Raji (cell line): ENCODE measurements around the gene TACC2.

Source experiments
- POLR2A ChIP-seq: IDR thresholded peaks from 2 replicates; pipeline ENCODE4 v1.6.1; 2011; ENCODE audit warnings: low read depth, low read length, control low read depth; ENCODE audit not compliant: insufficient read depth

The TACC2 gene

DNA sequence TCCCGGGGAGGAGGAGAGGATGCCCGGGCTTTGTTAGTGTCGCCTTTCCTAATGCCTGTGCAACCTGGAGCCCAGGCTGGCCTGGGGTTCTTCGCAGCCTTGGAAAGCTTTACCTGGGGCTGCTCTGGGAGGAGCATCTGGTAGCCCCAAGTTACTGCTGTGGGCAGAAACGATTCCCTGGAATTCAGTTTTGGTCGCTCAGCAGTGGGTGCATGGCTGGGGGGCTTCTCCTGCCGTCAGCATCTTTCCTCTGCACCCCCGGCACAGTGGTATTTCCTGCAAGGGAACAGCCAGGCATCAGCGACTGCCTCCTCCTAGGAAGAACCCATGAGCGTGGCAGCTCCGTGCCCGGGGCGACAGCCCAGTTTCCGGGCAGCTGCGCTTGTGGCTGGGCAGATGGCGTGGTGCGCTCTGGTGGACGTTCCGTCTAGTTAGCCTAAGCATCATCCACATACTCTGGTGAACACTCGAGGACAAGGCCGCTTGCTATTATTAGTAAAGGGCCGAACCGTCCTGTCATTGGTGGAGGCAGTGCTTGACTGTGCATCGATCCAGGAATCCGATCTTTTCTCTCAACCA lies 175.1 kb downstream of the TACC2 start:
- no peak for TF ChIP-seq POLR2A

DNA sequence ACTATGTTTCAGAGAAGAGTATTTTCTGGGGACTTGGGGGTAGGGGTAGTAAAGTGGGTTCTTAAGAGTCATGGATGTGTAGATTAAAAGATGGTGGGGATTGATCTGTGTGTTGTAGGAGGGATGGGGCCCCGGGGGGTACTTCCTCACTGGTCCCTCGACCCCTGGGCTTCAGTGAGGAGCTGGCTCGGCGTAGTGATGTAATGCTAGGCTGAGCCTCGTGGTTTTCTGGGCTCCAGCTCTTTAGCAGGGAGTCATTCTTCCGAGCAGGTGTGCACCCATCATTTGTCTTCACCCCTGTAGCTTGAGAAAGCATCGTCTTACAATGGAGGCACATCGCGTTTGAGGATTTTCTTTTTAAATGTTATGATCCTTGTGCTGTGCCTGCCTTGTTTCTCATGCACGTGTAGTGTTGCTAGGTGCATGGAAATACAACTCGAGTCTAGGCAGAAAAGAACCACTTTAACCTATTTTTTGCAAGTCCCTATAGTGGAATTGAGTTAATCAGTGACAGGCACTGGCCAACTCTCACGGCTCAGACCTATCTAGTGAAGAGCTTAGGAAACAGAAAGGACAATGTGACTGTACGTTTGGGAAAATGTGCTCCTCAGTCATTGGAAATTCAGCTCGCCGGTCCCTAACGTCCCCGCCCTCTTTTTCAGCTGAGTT lies 176.0 kb downstream of the TACC2 start:
- no peak for TF ChIP-seq POLR2A

DNA sequence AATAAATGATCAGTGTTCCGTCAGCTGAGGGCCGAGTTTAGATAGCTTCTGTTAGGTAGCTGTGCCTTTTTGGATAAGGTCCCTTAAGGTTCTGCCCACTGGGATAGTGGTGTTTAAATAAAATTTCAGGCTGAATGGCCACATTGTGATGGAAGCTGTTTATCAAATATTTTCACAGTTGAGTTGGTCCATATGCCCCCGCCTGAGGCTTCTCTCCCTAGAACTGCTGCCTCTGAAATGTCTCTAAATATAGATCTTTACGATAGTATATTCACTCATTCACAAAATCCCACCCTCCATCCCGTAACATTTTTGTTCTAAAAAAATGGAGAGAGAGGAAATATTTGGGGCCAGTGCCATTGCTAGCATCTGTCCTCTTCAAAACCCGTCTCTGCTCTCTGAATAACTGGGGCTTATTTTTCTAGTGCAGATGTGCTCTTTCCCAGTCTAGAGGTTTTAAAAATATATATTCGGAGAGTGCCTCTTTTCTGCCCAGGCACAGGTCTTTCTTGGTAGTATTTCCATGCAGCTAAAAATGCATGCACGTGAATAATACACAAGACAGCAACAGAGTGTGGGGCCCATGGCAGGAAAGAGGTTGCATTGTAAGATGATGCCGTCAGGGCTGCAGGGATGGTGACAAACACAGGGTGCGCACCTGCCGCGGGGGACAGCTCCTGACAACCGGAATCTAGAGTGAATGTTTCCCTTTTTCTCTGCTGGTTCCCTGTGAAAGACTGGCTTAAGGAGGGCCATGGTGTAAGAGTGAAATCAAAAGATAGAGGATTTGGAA lies 176.7 kb downstream of the TACC2 start:
- TF ChIP-seq POLR2A, result no peak

DNA sequence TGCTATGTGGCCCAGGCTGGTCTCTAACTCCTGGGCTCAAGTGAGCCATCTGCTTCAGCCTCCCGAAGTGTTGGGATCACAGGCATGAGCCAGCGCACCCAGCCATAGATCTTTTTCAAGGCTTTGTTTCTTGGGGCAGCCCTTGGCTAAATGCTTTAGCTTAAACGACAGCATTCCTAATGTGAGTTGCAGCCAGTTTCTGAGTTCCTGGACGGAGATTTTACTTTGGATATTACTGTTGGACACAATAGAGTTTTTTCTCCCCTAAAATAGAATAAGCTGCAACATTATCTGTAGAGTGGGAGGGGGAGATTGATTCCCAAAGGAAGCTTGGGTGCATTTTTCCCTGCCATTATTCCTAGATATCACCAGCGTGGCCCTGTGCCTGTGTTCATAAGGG lies 179.1 kb downstream of the TACC2 start:
- TF ChIP-seq POLR2A, result no peak

DNA sequence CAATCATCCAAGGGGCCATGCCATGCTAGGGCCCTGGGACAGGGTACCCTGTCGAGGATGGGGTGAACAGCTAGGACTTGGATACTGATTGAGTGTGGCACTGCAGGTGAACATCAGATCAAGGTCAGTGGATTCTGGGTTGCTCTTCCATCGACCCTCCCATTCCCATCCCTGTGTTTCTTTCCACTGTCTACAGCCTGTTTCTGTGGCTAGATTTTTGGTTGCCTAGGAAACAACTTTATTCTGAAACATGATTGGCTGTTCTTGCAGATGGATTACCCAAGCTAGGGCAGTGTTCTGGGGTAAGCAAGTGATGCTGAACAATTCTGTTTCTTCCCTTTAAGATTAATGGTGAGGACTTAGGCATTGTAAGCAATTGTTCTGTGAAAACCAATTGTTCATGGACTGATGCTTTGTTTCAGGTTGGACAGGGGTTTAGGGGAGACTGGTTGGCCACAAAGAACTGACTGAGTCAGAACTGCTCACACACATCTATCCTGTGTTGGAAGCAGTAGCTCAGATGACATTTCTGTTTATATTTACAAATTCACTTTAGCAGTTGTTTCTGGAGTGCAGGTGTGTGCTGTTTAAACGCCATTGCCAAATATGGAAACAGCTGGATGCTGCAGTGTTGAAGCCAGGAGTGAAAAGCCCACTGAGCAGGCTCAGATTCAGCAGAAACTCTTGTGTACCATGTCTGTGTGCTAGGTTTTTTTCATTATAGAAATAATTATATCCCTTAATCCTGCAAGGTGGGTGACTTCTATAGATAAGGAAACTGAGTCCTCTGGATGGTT lies 179.8 kb downstream of the TACC2 start:
- TF ChIP-seq POLR2A, result no peak

DNA sequence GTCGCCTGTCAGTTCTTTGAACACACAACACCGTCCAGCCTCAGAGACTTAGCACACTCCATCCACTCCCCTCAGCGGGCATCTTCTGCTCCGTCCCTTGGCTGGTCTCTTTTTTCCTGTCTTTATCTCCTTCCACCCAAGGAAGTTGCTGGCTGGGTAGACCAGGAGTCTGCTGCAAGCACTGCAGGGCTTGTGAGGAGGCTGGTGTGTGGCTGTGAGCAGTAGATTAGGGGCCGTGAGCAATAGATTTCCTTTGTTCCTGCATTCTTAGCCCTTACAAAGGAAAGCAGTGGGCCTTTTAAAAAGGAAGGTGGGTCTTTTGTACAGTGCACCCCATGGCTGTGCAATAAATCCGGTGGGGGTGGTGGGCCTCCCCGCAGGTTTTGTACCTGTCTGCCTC lies 181.8 kb downstream of the TACC2 start:
- no peak for TF ChIP-seq POLR2A

DNA sequence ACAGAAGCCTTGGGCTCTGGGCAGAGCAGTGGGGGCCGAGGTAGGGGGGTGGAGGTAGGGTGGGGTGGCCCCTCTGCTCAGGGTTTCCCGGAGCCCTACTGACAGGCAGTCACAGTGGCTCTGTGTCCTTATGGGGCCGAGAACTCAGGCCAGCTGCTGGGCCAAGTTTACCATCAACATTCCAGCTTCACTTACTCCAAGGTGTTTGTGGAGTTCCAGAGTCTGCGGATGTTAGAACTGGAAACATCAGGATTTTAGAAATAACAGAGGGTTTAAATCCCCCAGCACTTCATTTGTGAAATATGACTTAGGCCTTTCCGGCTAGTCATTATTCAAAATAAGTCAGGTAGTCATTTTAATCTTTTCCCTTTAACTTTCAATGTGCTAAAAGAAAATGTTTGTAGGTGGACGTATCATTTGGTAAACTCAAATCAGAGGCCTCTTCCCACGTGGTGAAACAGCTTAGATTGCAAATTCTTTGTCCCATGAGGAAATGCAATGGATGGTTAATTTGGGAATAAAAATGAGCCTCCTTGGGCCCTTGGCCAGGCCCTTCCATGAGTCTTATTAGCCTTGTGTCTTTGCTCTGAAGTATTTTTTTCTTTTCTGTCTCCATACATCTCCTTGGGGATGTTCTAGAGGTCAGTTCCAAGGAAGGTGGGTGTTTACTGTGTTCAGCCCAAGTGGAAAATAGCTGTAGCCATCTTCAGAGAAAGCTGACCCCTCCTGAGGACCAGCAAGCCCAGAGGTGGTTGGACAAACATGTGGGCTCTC lies 182.5 kb downstream of the TACC2 start:
- no peak for TF ChIP-seq POLR2A

DNA sequence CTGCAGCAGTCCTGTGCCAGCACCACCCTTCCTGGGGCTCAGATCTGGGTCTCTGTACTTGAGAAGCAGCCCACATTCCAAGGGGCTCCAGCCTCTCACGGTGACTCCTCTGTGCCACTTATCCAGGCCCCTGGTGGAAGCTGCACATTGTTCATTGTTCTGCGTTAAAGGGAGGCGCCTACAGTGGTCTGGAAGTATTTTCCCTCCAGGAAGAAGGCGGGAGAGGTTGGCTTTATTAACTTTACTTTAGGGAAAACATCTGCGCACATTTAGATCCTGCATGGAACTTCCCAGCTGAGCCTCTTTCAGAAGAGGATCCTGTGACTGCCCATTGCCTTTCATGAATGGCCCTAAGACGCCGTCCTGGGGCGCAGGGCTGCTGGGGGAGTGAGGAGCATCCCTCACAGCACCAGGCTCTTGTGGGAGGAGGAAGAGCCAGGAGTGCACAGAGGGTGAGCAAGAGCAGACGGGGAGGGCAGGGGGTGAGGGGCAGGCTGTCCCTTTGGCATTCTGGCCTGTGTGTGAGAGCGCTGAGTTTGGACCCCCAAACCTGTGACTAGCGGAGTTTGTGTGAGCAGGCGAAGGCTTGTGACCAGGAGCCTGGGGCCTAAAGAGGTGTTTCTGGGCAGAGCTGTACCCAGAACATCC lies 183.5 kb downstream of the TACC2 start:
- TF ChIP-seq POLR2A, result no peak

DNA sequence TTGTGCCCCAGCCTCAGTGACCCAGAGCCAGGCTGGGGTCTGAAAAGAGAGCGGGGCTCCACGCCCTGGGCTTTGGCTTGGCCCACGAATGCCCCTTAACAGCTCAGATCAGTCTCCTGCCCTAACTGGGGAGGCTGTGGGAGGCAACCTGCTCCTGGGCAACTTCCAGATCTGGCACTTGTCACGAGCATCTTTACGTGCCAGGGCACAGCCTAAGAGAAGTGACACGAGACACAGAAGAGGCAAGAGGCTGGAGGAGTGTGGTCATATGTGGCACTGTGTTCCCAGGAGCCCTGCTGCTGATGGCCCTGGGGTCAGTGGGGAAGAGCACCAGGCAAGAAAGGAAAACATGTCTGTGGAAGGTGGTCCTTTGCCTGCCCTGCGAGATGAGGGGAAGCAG lies 184.4 kb downstream of the TACC2 start:
- no peak for TF ChIP-seq POLR2A

DNA sequence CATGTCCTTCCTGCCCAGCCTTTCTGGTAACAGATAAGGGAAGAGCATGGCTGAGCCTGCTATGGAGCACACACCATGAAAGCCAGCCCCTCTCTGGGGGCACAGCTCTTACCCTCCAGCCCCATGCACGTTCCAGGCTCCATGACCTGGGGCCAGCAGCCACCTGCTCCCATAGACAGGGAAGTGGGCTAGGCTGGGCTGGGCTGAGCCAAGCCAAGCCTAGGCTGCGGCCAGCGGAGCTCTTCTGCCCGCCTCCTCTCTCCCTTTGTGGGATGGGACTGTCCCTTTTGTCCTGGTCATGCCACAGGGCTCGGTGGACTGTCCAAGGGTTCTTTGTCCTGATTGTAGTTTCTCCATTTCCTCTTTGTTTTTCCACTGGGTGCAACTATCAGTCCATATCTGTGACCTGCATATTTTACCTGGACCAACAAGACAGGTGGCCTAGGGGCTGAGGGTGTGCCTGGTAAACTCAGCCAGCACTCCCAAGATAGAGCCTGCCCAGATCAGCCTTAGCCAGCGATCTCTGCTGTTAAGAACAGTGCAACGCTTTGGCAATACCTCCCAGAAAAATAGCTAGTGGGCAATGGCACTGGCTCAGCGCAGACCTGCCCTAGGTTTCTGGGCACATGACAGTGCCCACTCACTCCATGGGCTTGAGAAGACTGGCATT lies 184.9 kb downstream of the TACC2 start:
- TF ChIP-seq POLR2A, result no peak

DNA sequence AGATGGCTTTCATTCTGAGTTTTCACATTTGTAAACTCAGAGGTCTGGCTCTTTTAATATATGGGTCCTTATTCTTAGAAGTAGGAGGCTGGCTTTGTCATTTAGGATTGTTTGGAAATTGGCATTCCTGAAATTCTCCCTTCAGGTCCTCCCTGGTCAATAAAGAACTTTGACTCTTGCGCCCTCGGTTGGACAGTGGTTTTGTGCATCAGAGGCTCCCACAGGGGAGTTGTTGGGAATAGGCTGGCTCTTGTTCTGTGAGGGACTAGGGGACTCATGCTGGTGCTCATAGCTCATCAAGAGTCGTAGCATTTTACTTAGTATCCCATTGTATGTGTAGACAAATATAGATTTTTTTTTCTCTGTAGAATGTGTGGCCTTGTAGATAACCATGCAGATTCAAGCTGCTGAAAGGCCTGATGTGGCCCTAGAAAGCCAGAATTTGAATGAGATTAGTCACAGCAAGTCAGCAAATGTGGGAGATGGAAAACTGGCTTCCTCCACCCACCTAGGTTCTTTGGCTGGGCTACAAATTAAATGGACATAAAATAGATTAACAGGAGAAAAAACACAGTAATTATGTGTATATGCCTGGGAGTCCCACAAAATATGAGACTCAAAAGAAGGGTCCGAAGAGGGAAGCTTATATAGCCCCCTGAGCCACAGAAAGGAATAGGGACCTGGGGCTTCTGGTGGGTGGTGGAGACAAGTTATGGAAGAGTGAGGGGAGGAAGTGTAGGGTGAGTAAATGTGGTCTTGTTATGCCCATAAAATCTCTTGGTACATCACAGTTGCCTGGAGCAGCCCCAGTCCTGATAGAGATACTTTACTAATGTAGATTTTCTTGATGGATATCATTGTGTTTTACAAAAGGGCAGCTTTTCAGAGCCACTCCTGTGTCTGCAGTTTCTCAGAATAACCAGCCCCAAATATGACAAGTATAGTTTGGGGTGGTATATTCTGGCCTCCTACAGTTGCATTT lies 187.6 kb downstream of the TACC2 start:
- no peak for TF ChIP-seq POLR2A

DNA sequence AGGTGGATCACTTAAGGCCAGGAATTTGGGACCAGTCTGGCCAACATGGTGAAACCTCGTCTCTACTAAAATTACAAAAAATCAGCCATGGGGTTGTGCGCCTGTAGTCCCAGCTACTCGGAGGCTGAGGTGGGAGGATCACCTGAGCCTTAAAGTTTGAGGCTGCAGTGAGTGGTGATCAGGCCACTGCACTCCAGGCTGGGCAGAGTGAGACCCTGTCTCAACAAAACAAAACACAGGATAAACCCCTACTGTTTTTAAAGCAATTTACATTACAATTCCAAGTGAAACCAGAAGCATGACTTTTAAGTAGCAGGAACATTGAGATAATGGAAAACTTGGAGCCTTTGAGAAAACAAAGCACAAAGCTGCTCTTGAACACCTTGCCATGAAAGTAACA lies 189.7 kb downstream of the TACC2 start:
- TF ChIP-seq POLR2A, result no peak
